Measurements from ENCODE around the gene WSCD2.

Gene WSCD2

DNA sequence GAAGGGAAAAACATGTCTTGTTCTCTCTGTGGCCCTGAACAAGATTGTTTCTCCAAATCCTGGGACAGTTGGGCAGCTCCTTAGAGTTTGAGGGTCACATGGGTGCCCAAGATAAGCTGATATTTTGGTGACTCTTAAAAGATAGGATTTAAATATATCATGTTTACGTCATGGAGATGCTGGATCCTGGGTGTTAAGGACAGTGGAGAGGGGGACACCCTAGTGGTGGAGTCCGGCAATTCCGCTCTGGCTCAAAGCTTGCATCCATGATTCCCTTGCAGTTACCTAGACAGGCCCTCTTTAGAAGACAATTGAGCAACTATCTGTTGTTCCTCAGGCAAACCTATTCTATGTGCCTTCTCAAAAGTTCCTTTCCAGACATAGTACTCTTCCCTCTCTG lies 108.2 kb downstream of the WSCD2 start:
- DNase-seq: no peak

DNA sequence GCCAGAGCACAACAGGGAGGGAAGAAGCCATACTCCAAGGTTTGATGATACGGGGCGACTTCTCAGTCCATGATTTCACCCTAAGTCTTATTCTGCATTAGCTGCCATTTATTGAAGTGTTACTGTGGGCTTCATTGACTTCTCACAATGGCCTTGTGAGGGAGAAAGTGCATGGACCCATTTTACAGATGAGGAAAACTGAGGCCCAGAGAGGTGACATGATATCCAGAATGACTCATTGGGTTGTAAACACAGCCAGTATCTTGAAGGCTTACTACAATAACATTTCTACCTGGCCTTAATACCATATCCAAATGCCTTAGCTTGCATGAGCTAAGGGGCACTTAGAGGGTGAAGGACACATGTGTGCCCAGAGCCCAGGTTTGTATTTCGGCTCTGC lies 109.4 kb downstream of the WSCD2 start:
- no peak for DNase-seq

DNA sequence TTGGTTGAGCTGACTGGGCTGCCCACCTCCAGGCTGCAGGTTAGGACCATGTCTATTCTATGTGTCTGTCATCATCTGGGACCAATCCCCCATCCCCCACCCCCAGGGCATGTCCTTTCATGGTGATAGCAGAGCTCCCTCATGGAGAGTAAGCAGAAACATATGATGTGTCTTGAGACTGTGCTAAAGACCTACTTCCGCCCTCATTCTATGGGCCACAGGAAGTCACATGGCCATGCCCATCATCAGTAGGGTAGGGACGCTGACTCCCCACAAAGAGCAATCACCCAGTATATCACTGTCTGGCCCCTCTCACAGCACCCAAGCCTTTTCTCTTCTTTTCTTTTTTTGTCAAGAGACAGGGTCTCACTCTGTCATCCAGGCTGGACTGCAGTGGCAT lies 110.3 kb downstream of the WSCD2 start:
- DNase-seq: no peak

DNA sequence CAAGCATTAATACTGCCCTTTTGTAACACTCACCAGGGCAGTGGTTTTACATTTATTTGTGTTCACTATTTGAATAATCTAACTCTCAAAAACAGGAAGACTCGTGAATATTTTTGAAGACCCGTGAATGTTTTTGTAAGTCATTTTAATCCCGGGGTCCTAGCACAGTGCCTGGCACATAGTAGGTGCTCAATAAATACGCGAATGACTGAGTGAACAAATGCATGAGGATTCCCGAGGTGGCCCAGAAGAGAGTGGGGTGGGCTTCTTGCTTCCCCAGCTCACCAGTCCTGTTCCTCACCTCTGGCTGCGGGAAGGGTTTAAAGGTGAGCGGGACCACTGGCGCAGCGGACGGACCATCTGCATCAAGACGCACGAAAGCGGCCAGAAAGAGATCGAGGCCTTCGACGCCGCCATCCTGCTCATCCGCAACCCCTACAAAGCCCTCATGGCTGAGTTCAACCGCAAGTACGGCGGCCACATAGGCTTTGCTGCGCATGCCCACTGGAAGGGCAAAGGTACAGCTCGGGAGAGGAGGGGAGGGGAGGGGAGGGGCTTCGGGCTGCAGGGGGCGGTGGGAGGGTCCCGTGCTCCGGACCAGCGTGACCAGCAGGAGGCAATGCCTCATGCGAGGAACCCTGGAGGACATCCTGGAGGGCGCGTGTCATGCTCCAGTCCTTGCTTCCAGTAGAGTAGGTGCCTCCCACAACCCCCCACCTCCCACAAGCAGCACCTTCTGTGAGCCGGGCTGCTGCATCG lies 111.1 kb downstream of the WSCD2 start:
- no peak for DNase-seq

DNA sequence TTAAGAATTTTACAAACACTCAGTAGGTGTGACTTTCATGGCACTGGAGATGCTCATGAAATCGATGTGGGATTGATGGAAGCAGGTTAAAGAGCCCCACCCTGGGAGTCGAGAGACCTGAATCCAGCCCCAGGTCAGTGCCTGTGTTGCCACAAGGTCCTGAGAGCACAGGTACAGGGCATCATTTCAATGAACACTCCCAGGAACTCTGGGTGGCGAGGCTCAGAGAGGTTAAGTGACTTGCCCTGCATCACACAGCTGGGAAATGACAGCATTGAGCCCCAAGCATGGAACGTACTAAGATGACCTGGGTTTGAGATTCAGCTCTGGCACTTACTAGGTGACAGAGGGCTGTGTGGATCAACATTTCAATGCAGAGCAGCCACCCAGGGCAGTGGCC lies 111.8 kb downstream of the WSCD2 start:
- DNase-seq: no peak

DNA sequence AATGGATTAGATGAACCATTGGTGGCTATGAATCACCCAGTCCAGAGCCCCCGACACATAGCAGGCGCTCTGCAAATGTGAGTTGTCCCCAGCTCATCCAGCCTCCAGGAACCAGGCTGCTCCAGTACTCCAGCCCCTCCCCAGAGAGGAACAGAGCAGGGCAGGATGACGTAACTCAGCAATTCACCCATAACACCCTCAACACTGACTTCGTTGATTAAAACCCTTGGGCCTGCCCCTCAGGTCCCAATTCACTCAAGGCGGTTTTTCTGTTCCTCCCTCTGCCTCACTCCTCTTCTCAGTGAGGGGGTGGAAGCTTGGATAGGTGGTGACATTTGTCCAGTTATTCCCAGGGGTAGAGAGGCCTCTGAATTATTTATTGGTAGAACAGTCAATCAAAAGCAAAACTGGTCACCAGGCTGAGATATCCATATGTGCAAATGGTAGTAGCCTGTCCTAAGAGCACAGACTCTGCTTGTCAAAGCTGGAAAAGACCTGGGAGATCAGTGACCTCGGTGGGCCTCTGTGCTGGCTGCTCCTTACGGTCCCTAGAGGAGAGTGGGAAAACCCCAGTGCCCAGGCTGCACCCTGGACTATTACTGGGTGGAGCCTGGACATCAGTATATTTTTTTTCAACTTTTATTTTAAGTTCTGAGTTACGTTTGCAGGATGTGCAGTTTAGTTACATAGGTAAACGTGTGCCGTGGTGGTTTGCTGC lies 113.1 kb downstream of the WSCD2 start:
- no peak for DNase-seq

DNA sequence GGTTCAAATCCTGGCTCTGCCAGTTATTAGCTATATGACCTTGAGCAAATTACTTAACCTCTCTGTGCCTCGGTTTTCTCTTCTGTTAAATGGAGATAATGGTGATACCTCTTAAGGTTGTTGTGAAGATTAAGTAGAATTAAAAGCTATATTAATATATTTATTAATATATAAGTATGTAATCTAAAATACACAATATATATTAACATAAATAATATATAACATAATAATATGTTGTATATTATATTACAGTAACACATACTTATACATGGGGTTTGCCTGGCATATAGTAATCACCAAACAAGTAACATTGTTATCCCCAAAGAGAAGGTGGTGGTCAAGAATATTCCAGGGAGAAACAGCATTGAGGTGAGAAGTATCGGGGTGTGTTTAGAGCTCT lies 118.0 kb downstream of the WSCD2 start:
- no peak for DNase-seq

DNA sequence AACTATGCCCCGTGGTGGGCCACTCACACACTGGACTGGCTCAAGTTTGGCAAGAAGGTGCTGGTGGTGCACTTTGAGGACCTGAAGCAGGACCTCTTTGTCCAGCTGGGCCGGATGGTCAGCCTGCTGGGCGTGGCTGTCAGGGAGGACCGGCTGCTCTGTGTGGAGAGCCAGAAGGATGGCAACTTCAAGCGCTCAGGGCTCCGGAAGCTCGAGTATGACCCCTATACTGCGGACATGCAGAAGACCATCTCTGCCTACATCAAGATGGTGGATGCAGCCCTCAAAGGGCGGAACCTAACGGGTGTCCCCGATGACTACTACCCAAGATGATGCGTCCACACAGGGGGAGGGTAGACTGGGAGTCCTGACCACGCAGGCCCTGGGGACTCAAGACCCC lies 118.9 kb downstream of the WSCD2 start:
- DNase-seq: no peak

DNA sequence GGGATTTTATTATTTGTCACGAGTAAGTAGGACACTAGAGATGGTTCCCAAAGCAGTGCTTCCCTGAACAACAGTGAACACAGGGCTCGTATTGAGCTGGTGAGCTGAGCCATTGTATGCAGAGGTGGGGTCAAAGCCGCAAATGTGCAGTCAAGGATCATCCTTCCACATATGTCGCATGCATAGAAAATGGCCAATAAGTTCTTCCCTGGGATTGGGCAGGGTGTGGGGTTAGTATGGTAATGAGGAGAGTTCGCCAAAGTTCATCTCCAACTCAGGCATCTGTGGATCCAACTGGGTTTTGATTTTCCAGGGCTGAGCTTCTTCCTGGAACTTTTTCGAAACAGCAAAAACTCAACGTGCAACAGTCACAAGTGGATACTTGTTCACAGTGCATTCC lies 123.4 kb downstream of the WSCD2 start:
- DNase-seq: no peak

DNA sequence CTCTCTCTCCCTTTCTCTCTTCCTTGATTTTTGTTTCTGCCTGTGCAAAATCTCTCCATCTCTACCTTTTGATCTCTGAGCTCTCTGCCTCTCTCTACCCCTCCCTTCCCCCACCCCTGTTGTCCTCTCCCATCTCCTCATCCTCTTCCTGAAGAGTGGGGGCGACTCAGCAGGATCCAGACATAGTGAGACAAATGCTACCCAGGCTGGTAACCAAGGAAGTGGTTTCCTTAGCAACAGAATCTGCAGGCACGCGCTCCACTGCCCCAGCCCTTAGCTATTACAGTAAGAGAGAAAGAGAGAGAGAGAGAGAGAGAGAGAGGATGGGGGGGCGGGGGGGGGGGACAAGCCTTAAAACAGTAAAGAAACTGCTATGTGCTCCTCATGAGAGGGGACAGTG lies 124.5 kb downstream of the WSCD2 start:
- DNase-seq: no peak

DNA sequence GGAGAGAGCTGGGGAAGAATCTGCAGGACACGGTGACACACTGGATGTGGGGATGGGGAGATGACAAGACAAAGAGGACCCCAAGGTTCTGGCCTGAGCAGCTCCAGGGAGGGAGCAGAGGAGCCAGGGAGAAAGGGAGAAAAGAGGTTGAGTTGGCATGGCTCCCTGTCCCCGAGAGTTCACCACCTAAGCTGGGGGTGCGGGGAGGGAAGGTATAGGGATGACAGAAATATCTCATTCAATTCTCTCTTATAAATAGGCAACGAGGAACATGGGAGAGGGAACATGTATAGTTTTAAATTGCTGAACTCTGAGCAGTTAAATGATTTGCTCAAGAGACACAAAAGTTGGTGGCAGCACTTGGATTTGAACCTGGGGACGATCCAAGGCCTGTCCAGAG lies 124.9 kb downstream of the WSCD2 start:
- DNase-seq: no peak

DNA sequence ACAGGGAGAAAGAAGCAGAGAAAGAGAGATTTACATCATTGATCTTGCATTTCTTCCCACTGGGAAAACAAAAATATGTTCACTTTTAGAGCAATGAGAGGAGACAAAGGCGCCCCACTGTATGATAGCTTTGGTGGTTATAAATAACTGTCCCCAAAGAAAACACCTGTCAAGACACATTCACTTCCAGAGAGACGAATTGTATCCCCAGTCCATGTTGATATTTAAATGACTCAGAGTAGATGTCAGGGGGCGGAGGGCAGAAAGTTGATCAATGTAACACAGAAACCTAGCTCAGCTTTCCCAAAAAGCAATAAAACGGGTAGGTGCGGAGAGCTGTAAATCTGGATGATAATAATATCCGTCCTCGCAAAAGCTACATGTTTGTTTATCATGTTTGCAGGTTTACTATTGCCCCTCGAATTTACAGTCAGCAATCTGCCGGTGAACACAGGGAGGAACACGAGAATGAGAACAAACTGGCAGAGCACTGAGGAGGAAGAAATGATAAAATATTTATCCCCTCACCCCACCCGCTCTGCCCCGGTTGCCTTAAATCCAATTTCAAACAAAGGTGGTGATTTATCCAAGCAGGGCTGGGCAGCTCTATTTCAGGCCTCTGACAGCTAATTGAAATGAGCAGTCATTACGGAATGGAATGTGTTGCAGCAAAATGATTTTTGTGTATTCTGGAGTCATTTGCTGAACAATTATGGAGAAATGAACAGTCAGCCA lies 125.6 kb downstream of the WSCD2 start:
- DNase-seq: no peak

DNA sequence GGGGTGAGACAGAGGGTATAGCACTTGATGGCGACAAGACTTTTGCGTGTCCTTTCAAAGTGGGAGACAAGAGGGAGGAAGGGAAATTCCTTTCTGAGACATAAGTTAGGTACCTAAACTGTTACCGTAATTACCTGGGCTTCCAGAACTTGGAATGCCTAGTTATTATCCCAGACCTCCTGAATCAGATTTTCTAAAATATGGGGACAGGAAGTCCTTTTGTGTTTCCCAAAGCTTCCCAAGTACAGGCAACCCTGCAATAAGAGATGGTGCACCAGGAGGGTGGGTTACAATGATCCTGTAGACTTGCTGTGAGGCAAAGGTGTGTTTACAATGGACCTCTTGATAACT lies 126.1 kb downstream of the WSCD2 start:
- no peak for DNase-seq

DNA sequence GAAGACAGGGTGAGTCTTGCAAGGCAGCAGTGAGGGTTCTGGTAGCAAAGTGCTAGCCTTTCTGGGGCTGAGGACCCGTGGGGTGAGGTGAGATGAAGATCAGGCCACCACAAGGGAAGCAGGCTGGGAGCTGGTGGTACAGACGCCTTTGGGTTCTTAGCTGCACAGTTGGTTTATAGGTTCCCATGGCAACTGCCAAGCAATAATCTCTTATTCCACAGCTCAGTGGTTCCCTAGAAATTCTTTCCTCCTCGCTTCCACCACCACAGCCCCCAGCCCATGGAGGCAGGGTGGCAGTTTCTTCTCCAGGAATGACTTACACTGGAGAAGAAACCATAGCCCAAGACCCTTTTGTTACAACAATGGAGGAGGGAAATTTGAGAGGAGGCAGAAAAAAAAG lies 127.9 kb downstream of the WSCD2 start:
- DNase-seq: no peak

DNA sequence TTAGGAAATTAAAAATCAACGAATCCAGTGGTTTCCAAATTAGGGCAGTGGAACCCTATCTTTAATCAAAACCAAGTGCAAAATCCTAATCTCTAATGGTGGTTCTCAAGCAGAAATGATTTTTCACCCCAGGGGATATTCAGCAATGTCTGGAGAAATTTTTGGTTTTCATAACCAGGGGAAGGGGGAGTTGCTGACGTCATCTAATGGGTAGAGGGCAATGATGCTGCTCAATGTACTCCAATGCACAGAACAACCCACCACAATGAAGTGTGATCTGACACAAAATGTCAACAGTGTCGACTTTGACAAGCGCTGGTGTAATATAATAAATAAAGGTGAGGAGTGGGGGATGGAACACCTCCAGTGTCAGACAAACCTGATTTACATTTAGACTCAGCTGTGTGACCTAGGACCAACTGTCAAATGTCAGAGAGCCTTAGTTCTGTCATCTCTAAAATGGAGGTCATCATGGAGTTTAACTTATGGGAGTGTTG lies 128.6 kb downstream of the WSCD2 start:
- no peak for DNase-seq

DNA sequence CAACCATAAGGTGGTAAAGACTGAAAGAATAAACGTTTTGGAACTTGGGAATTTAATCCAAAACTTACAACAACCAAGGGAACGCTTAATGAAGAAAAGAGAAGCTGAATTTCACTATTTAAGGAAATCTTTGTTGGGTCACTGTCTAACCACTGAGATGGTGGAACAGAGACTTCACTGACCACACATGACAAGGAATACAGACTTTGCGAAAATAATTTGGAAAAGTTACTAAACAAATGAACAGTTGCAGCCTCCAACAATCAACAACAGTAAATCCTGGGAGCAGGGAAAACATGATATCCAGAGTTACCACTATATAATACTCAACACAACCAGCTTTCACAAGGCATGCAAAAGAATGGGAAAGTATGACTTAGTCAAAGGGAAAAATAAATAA lies 131.0 kb downstream of the WSCD2 start:
- DNase-seq: no peak

DNA sequence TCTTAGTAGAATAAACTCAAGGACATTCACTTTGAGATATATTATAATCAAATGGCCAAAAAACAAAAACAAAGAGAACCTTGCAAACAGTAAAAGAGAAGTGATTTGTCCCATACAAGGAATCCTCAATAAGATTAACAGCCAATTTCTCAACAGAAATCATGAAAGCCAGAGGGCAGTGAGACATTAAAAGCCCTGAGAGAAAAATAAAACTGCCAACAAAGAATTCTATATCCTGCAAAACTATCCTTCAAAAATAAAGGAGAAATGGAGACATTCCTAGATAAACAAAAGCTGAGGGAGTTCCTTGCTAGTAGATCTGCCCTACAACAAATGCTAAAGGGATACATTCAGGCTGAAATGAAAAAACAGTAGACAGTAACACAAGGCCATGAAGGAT lies 131.9 kb downstream of the WSCD2 start:
- DNase-seq: no peak

DNA sequence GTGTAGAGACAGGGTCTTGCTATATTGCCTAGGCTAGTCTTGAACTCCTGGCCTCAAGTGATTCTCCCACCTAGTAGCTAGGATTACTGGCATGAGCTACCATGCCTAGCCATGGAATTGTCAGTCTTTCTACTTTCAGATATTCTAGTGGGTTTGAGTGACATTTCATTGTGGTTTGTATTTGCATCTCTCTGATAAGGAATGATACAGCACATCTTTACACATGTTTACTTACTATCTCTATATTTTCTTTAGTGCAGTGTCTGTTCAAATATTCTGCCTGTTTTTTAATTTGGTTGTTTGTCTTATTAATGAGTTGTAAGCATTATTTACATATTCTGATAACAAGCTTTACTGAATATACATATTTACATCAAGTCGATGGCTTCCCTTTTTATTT lies 136.4 kb downstream of the WSCD2 start:
- no peak for DNase-seq

DNA sequence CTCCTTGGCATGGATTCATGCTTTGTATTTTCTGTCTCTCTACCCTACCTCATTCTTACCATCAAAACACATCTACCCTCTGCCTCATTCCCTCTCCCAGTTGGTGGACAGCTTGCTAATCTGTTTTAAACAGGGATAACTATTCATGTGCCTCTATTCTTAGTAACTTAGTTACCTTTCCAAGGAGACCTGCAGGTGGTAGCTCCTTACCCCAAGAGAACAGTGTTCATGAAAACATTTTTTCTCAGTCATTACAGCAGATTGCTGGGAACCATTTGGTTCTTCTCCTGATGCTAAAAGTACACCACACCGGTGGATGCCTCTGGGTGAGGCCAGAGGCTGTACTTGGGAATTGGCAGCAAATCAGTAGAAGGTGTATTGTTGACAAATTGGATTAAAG lies 137.0 kb downstream of the WSCD2 start:
- DNase-seq: no peak

DNA sequence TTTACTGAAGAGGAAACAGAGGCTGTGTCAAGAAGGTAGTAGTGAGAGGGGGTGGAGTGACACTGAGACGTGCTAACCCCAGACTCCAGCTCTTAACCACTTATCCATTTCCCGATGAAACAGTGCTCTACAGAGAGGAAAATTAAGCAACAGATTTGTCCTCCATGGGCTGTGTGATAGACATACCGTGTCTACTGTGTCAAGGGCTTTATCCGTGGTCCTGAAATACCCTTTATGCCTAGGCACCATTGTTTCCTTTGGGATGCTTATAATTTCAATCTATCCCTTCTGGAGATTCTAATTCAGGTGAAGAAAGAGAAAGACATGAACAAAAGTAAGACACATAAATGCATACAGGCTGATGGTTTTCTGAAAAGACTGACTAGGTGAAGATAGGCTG lies 138.4 kb downstream of the WSCD2 start:
- no peak for DNase-seq

DNA sequence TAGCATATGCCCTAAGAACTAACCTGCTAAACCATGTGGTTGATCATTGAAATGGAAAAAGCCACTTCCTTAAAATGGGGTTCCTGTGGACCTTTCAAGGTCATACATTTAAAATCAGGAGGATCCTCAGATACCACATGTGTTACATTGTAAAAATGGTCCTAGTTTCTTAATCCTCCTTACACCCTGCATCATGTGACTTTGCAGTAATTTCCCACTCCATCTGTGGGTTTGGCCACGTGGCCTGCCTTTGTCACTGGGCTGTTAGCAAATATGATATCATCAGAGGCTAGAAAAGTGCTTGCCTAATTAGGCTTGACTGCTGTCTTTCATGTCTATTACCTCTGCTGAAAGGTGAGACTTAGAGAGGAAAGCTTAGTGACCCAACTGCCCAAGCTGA lies 139.3 kb downstream of the WSCD2 start:
- peak; percentile 93 for DNase-seq

DNA sequence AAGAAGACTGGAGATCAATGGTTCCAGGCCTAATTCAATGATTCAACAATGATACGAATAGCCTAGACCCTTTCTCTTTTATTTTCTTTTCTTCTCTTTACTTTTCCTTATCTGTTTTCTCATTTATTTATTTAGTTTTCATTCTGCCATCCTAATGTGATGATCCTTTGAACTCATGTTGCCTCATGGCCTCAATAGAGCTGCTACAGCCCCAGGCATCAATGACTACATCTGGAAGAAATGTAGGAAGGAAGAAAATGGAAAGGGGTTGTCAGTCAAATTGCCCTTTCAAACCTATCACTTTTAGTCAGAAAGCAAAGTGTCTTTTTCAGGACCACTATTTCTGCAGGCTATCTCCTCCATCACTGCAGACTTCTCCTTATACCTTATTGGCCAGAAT lies 140.1 kb downstream of the WSCD2 start:
- DNase-seq: no peak

DNA sequence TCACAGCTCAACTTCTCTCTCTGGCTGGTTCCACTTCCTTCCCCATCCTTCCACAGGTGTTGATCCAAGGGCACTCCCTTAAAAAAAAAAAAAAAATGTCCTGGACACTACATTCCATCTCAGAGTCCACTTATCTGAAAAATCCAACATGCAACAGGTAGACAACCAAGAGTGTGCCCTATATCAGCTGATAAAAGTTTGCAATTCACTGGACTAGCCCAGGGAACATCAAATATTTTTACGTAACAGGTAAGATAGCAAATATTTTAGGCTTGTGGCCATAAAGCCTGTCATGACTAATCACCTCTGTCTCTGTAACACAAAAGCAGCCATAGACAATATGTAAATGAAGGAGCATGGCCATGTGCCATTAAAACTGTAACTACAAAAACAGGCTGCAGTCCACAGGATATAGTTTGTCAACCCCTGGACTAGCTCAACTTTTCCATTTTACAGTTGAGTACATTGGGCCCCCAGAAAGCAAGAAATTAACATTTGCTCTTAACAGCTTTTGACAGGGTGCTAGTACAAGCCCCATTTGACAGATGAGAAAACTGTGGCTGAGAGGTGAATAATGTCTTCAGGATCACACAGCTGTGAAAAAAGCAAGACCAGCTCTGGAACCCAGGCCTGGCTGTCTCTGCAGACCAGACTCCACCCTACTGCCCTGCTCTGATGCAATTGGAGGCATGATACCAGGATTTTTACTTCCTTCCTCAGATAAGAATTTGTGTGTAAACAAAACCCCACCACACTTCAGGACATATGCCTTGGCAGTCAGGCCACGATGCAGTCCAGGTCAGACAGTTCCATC lies 141.2 kb downstream of the WSCD2 start:
- DNase-seq: peak; percentile 38
